ENCODE results near the gene STKLD1.

GRCh38 chr9:133378408-133378962 is 2.3 kb downstream of the STKLD1 start:
- TF ChIP-seq USF2 (CRISPR knock-in tag; IDR thresholded peaks at IDR 0.05): no peak
- TF ChIP-seq EHMT2 (IDR thresholded peaks at IDR 0.05): no peak
- no peak for TF ChIP-seq CTCF (IDR thresholded peaks at IDR 0.05 in 2 of 3, conservative IDR thresholded peaks at IDR 0.05 in 1 of 3; ENCODE audit: insufficient read depth in 2 of 3, low read depth in 1 of 3, low read length in 3 of 3)
- no peak for TF ChIP-seq ZNF12 (CRISPR knock-in tag; IDR thresholded peaks at IDR 0.05)
- TF ChIP-seq POLR2AphosphoS5 (IDR thresholded peaks at IDR 0.05; ENCODE audit: control insufficient read depth, insufficient read depth, low read depth, low read length): no peak

Measured in K562 (cell line).